ENCODE results near the gene FBXO10.

DNA sequence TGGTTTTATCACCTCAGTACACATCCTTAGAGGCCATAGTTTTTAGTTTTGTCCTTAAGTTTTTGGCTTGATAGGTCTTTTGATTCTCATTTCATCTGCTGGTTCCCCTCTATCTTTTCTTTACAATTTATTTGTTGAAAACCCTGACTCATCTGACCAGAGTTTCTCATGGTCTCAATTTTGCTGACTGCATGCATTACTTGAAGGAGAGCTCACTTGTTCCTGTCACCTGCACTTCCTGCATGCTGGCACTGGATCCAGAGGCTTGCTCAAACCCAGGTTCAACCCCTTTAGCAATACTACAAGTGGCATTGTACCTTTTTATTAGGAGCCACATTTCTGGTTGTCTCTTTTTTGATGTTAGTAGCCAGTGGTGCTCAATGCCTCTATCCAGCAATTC lies 26.7 kb downstream of the FBXO10 start:
- TF ChIP-seq NBN (IDR thresholded peaks at IDR 0.05) (no peak), MEF2B (IDR thresholded peaks at IDR 0.05; ENCODE audit: partially characterized antibody, poor library complexity, severe bottlenecking) (no peak), TARDBP (IDR thresholded peaks at IDR 0.05; ENCODE audit: borderline replicate concordance) (no peak), ETV6 (conservative IDR thresholded peaks at IDR 0.05 in 1 of 2, IDR thresholded peaks at IDR 0.05 in 1 of 2; ENCODE audit: borderline replicate concordance in 1 of 2, low read depth in 1 of 2) (no peak), EP300 (IDR thresholded peaks at IDR 0.05; ENCODE audit: borderline replicate concordance in 1 of 2, control insufficient read depth in 1 of 2, low read depth in 2 of 2, low read length in 2 of 2) (no peak), ZNF274 (IDR thresholded peaks at IDR 0.05; ENCODE audit: insufficient read depth, insufficient read length) (no peak)
- TF ChIP-seq, protein P1, sequence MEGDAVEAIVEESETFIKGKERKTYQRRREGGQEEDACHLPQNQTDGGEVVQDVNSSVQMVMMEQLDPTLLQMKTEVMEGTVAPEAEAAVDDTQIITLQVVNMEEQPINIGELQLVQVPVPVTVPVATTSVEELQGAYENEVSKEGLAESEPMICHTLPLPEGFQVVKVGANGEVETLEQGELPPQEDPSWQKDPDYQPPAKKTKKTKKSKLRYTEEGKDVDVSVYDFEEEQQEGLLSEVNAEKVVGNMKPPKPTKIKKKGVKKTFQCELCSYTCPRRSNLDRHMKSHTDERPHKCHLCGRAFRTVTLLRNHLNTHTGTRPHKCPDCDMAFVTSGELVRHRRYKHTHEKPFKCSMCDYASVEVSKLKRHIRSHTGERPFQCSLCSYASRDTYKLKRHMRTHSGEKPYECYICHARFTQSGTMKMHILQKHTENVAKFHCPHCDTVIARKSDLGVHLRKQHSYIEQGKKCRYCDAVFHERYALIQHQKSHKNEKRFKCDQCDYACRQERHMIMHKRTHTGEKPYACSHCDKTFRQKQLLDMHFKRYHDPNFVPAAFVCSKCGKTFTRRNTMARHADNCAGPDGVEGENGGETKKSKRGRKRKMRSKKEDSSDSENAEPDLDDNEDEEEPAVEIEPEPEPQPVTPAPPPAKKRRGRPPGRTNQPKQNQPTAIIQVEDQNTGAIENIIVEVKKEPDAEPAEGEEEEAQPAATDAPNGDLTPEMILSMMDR (IDR thresholded peaks at IDR 0.05 in 2 of 3, conservative IDR thresholded peaks at IDR 0.05 in 1 of 3; ENCODE audit: control insufficient read depth in 2 of 3, extremely low read depth in 1 of 3, insufficient read depth in 1 of 3, low read depth in 3 of 3, low read length in 3 of 3) = no peak
- TF ChIP-seq, protein P2, sequence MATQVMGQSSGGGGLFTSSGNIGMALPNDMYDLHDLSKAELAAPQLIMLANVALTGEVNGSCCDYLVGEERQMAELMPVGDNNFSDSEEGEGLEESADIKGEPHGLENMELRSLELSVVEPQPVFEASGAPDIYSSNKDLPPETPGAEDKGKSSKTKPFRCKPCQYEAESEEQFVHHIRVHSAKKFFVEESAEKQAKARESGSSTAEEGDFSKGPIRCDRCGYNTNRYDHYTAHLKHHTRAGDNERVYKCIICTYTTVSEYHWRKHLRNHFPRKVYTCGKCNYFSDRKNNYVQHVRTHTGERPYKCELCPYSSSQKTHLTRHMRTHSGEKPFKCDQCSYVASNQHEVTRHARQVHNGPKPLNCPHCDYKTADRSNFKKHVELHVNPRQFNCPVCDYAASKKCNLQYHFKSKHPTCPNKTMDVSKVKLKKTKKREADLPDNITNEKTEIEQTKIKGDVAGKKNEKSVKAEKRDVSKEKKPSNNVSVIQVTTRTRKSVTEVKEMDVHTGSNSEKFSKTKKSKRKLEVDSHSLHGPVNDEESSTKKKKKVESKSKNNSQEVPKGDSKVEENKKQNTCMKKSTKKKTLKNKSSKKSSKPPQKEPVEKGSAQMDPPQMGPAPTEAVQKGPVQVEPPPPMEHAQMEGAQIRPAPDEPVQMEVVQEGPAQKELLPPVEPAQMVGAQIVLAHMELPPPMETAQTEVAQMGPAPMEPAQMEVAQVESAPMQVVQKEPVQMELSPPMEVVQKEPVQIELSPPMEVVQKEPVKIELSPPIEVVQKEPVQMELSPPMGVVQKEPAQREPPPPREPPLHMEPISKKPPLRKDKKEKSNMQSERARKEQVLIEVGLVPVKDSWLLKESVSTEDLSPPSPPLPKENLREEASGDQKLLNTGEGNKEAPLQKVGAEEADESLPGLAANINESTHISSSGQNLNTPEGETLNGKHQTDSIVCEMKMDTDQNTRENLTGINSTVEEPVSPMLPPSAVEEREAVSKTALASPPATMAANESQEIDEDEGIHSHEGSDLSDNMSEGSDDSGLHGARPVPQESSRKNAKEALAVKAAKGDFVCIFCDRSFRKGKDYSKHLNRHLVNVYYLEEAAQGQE (IDR thresholded peaks at IDR 0.05; ENCODE audit: low read depth, low read length) = no peak
